ENCODE measurements around the gene CSF3. TPM values are rescaled to one million over a fixed set of nuclear protein-coding genes. Genes with fewer than 3 reads are reported as not detected.
A peak's percentile ranks its signal among the peaks of the same experiment; 100 is the strongest.

The CSF3 gene
- total and polyA plus RNA-seq, 2 of the 4 experiments (the other 2 are of a cell fraction) = not detected

DNA sequence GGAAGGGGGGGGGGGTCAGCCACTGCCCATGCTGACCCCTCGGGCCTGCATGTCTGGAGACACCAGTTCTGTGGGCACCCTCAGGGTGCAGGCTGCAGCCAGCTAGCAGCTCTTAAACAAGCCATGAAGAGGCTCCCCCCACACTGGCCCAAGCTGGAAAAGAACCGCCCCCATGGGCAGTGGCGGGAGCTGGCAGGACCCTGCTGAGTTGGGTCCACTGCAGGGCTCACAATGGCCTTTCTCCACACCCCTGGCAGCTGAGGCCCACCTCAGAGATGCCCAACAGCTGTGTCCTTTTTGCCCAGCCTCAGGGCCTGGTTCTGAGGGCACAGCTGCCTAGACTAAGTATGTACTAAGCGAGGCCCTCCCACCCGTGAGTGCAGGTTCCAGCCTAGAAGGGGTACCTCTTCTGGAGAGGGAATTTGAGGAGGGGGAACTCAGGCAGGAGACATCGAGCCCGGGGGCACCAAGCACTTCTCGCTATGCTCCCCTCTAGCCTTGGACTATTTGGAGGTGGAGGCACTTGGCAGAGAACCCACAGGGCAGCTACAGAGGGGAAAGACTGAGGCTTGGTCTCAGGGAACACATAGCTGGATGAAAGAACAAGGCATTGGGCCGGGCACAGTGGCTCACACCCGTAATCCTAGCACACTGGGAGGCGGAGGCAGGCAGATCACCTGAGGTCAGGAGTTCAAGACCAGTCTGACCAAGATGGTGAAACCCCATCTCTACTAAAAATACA is 50.7 kb downstream of the CSF3 start:
- BruUV-seq (replicated peaks) = no TSS peak
- peak overlapping the region; percentile 76 for H2AK9ac ChIP-seq (replicated peaks; ENCODE audit: low read depth, low read length, poor library complexity)
- no peak overlapping the region for H3K4me3 ChIP-seq (ENCODE audit: insufficient read depth, low read depth, low read length)
- H3K9me1 ChIP-seq (ENCODE audit: insufficient read depth, low read length) = peaks cover 44% of the 10 kb centered on the region
- H2AK5ac ChIP-seq (ENCODE audit: low read depth, low read length) = peak overlapping the region; percentile 86
- intact Hi-C loops (cut with micrococcal nuclease) = no loop called here
- H3K9me3 ChIP-seq (ENCODE audit: control insufficient read depth, insufficient read depth, low read length) = no peaks in the 10 kb centered on the region
- H3K4me2 ChIP-seq (ENCODE audit: low read depth, low read length) = peak overlapping the region; percentile 7; the same call in 1 of the 2 replicates
- peak overlapping the region; percentile 9; the same call in 1 of the 2 replicates for H4K5ac ChIP-seq (ENCODE audit: low read depth, low read length)
- in situ Hi-C loops (cut with MboI; ENCODE audit: low sequenced_read_pairs) = no loop called here
- ChIA-PET CTCF (interaction anchor here (0.7 to 3.9 kb wide), 4 partner anchors 10 to 45 kb away, joined by 3 to 24 read pairs (median 4); partner anchors contain the start of gene MED24), POLR2A (ENCODE audit: unreplicated experiment) (interaction anchor here (0.7 kb wide), 1 partner anchor 21 kb away, joined by 6 read pairs; no protein-coding TSS in a partner anchor)
- peak overlapping the region; percentile 37; the same call in 1 of the 2 replicates for H3K18ac ChIP-seq (ENCODE audit: low read depth, low read length)
- H2BK5ac ChIP-seq (ENCODE audit: low read depth, low read length, poor library complexity, severe bottlenecking) = peak overlapping the region; percentile 41
- H3K27me3 ChIP-seq (ENCODE audit: control insufficient read depth, insufficient read depth, low read length) = no peaks in the 10 kb centered on the region
- H3K4me1 ChIP-seq (ENCODE audit: control insufficient read depth, insufficient read depth, low read length) = peaks cover 48% of the 10 kb centered on the region
- no peak for DNase-seq
- no peaks in the 10 kb centered on the region for H3K36me3 ChIP-seq (ENCODE audit: control insufficient read depth, insufficient read depth, low read length)
- H2AFZ ChIP-seq (replicated peaks; ENCODE audit: low read length, poor library complexity) = peak overlapping the region; percentile 65
- H4K8ac ChIP-seq (ENCODE audit: low read depth in 2 of 2, low read length in 2 of 2) = peak overlapping the region in 1 of 2 experiments; percentile 53; a peak in 2 of 4 replicates
- H2BK120ac ChIP-seq (ENCODE audit: low read depth, low read length) = peak overlapping the region; percentile 85
- no peak overlapping the region; the same call in 1 of the 2 replicates for H2BK20ac ChIP-seq (ENCODE audit: low read depth, low read length)
- dilution Hi-C loops (cut with HindIII; ENCODE audit: low sequenced_read_pairs, unreplicated experiment) = no loop called here
- no peak for TF ChIP-seq MXI1 (IDR thresholded peaks at IDR 0.05; ENCODE audit: borderline replicate concordance, low read depth, low read length)
- TF ChIP-seq RAD21 (IDR thresholded peaks at IDR 0.05; ENCODE audit: low read length) = no peak
- TF ChIP-seq MAFK (IDR thresholded peaks at IDR 0.05; ENCODE audit: low read depth, low read length) = no peak
- no peak for TF ChIP-seq SMC3 (IDR thresholded peaks at IDR 0.05; ENCODE audit: low read depth, low read length)
- no peak for TF ChIP-seq BHLHE40 (IDR thresholded peaks at IDR 0.05; ENCODE audit: low read depth, low read length)
- TF ChIP-seq MAZ (IDR thresholded peaks at IDR 0.05; ENCODE audit: borderline replicate concordance, low read depth, low read length) = no peak
- TF ChIP-seq RCOR1 (IDR thresholded peaks at IDR 0.05; ENCODE audit: insufficient replicate concordance, low read length) = no peak
- TF ChIP-seq RFX5 (IDR thresholded peaks at IDR 0.05; ENCODE audit: low read depth, low read length) = no peak
- TF ChIP-seq CHD1 (IDR thresholded peaks at IDR 0.05; ENCODE audit: low read depth, low read length) = no peak
- TF ChIP-seq, protein P1, sequence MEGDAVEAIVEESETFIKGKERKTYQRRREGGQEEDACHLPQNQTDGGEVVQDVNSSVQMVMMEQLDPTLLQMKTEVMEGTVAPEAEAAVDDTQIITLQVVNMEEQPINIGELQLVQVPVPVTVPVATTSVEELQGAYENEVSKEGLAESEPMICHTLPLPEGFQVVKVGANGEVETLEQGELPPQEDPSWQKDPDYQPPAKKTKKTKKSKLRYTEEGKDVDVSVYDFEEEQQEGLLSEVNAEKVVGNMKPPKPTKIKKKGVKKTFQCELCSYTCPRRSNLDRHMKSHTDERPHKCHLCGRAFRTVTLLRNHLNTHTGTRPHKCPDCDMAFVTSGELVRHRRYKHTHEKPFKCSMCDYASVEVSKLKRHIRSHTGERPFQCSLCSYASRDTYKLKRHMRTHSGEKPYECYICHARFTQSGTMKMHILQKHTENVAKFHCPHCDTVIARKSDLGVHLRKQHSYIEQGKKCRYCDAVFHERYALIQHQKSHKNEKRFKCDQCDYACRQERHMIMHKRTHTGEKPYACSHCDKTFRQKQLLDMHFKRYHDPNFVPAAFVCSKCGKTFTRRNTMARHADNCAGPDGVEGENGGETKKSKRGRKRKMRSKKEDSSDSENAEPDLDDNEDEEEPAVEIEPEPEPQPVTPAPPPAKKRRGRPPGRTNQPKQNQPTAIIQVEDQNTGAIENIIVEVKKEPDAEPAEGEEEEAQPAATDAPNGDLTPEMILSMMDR (conservative IDR thresholded peaks at IDR 0.05; ENCODE audit: low read depth, low read length) = no peak
- H2BK15ac ChIP-seq (ENCODE audit: low read depth, low read length) = no peak overlapping the region
- no peak overlapping the region for H3K56ac ChIP-seq (ENCODE audit: extremely low read depth, insufficient read depth, low read length)
- peak overlapping the region; percentile 79 for H4K91ac ChIP-seq (ENCODE audit: insufficient read depth, low read depth, low read length)
- peak overlapping the region; percentile 26 for H3K27ac ChIP-seq (ENCODE audit: insufficient read depth, low read length)
- H3K23ac ChIP-seq (ENCODE audit: low read depth, low read length) = 0 out of 2 replicates have a peak overlapping the region, but pooled peaks have one; percentile 16
- peaks cover 38 to 79% of the 10 kb centered on the region in 2 experiments for H3K79me1 ChIP-seq (ENCODE audit: low read depth in 1 of 2, low read length in 2 of 2)
- H3K4ac ChIP-seq (ENCODE audit: low read depth, low read length) = peak overlapping the region; percentile 61
- 0 out of 2 replicates have a peak overlapping the region, but pooled peaks have one; percentile 12 for H3K9ac ChIP-seq (ENCODE audit: low read depth, low read length)
- ATAC-seq (ENCODE audit: low read depth) = peak; percentile 1; the same call in 1 of the 2 replicates
- H4K20me1 ChIP-seq (ENCODE audit: insufficient read depth, low read length) = peaks cover 33% of the 10 kb centered on the region
- 72% methylated on average over 3 of the region's 11 CpGs; no CpG with 5 or more reads in 1 of the 2 experiments for WGBS, 2 experiments (ENCODE audit: extremely low coverage in 2 of 2, insufficient read length in 1 of 2)
- H3K14ac ChIP-seq (replicated peaks; ENCODE audit: low read depth, low read length) = peak overlapping the region; percentile 72; the same call in 1 of the 2 replicates
